Measurements from ENCODE around the gene GDF10.

DNA sequence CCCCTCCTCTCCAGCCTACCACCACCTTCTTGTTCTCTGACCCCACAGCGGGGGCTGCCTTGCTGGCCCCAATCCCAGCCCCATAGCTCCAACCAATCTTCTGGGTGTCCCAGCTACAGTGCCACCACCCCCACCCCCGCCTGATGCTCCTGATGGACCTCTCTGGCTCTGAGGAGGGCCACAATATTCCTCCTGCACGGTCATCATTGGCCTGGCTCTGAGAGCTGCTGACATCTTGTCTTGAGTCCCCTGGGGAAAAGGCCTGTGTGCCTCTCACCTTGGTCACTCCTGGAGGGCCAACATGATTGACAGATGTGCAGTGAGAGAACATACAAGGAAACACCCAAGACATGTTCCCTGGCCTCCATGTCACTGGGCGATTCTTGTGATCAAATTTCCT, 29.9 kb downstream of the GDF10 start:
- TF ChIP-seq REPIN1 (tag by site-specific recombination; IDR thresholded peaks at IDR 0.05; ENCODE audit: low read depth) (no peak), ZNF777 (tag by site-specific recombination; IDR thresholded peaks at IDR 0.05; ENCODE audit: borderline replicate concordance) (no peak), ZSCAN23 (tag by site-specific recombination; IDR thresholded peaks at IDR 0.05) (no peak), SETDB1 (IDR thresholded peaks at IDR 0.05; ENCODE audit: insufficient read length, low read length) (no peak), YY1 (tag by site-specific recombination; IDR thresholded peaks at IDR 0.05) (no peak), ZNF404 (tag by site-specific recombination; IDR thresholded peaks at IDR 0.05) (no peak), ZFP41 (tag by site-specific recombination; IDR thresholded peaks at IDR 0.05; ENCODE audit: borderline replicate concordance) (no peak)
- TF ChIP-seq, protein P1, sequence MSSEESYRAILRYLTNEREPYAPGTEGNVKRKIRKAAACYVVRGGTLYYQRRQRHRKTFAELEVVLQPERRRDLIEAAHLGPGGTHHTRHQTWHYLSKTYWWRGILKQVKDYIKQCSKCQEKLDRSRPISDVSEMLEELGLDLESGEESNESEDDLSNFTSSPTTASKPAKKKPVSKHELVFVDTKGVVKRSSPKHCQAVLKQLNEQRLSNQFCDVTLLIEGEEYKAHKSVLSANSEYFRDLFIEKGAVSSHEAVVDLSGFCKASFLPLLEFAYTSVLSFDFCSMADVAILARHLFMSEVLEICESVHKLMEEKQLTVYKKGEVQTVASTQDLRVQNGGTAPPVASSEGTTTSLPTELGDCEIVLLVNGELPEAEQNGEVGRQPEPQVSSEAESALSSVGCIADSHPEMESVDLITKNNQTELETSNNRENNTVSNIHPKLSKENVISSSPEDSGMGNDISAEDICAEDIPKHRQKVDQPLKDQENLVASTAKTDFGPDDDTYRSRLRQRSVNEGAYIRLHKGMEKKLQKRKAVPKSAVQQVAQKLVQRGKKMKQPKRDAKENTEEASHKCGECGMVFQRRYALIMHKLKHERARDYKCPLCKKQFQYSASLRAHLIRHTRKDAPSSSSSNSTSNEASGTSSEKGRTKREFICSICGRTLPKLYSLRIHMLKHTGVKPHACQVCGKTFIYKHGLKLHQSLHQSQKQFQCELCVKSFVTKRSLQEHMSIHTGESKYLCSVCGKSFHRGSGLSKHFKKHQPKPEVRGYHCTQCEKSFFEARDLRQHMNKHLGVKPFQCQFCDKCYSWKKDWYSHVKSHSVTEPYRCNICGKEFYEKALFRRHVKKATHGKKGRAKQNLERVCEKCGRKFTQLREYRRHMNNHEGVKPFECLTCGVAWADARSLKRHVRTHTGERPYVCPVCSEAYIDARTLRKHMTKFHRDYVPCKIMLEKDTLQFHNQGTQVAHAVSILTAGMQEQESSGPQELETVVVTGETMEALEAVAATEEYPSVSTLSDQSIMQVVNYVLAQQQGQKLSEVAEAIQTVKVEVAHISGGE (tag by site-specific recombination; conservative IDR thresholded peaks at IDR 0.05; ENCODE audit: low read depth), result no peak
- TF ChIP-seq, protein P2, sequence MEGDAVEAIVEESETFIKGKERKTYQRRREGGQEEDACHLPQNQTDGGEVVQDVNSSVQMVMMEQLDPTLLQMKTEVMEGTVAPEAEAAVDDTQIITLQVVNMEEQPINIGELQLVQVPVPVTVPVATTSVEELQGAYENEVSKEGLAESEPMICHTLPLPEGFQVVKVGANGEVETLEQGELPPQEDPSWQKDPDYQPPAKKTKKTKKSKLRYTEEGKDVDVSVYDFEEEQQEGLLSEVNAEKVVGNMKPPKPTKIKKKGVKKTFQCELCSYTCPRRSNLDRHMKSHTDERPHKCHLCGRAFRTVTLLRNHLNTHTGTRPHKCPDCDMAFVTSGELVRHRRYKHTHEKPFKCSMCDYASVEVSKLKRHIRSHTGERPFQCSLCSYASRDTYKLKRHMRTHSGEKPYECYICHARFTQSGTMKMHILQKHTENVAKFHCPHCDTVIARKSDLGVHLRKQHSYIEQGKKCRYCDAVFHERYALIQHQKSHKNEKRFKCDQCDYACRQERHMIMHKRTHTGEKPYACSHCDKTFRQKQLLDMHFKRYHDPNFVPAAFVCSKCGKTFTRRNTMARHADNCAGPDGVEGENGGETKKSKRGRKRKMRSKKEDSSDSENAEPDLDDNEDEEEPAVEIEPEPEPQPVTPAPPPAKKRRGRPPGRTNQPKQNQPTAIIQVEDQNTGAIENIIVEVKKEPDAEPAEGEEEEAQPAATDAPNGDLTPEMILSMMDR (tag by site-specific recombination; IDR thresholded peaks at IDR 0.05), result no peak
